Muscle layer of duodenum (tissue), 2 donors: ENCODE measurements around the gene TLL2.

Experiments used
- H3K27ac ChIP-seq: one replicate; pipeline ENCODE4 v1.7.0; 2013; ENCODE audit warnings: mild to moderate bottlenecking, low read length
- H3K27me3 ChIP-seq: one replicate; pipeline ENCODE4 v1.7.0; 2013; ENCODE audit warnings: low read depth, mild to moderate bottlenecking, control low read depth, low read length
- H3K36me3 ChIP-seq, 2 donors: one replicate each; pipeline ENCODE4 v1.7.0; 2013; ENCODE audit warnings: low read length in 2 of 2, control low read depth in 1 of 2, mild to moderate bottlenecking in 1 of 2; ENCODE audit not compliant: insufficient read depth in 2 of 2, control insufficient read depth in 1 of 2
- H3K4me1 ChIP-seq, 2 donors: one replicate each; pipeline ENCODE4 v1.7.0; 2013; ENCODE audit warnings: low read length in 2 of 2, mild to moderate bottlenecking in 2 of 2, control low read depth in 1 of 2, moderate library complexity in 1 of 2; ENCODE audit not compliant: insufficient read depth in 2 of 2, control insufficient read depth in 1 of 2
- H3K4me3 ChIP-seq, 2 donors: one replicate each; pipeline ENCODE4 v1.7.0; 2013; ENCODE audit warnings: low read length in 2 of 2, low read depth in 1 of 2, mild to moderate bottlenecking in 1 of 2
- H3K9me3 ChIP-seq, 2 donors: one replicate each; pipeline ENCODE4 v1.7.0; 2013; ENCODE audit warnings: low read length in 2 of 2, control low read depth in 1 of 2, mild to moderate bottlenecking in 1 of 2; ENCODE audit not compliant: control insufficient read depth in 1 of 2
- donor health status: healthy.

The TLL2 gene

DNA sequence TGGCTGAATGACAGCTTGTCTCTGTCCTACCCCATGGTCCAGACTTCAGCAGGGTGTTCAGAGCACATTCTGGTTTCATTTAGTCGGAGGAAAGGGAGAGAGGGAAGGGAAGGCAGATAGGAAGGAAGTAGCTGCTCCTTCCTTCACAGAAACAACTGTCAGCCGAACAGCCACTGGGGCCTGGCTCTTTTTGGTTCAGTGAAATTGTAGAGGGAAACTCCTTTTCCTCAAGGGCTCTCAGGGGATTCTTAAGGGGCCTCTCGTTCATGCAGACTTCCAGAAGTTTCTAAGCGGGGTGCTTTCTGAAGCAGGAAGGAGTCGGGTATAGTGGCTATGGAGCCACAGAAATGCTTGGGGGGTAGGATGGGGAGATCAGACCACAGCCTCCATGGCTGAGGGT lies 56.4 kb downstream of the TLL2 start:
- no peaks in the 10 kb centered on the region for H3K9me3 ChIP-seq
- H3K4me3 ChIP-seq = no peak overlapping the region
- no peaks in the 10 kb centered on the region for H3K27me3 ChIP-seq
- H3K4me1 ChIP-seq = no peaks in the 10 kb centered on the region
- H3K27ac ChIP-seq = no peak overlapping the region
- H3K36me3 ChIP-seq = no peaks in the 10 kb centered on the region

DNA sequence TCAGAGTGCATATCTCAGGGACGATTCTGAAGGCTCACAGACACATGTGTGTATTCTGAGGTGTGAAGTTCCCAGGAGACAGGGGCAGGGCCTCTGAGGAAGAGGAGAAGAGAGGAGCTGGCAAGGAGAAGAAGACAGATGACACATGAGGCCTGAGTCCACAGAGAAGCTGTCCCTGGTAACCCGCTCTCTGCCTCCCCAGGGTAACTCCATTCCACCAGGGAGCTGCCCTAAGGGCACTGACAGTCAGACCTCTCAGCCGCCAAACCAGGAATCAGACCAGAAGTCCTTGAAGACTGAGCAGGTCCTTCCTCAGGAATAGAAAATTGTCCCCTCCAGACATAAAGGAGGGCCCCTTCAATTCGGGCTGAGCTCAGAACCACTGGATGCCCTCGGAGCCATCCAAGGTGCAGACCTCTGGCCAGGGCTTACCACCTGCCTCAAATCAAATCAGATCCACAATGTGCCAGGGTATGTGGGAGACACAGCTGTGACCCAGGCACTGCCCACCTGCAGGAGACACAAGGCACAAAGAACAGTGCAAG lies 57.4 kb downstream of the TLL2 start:
- H3K27ac ChIP-seq = no peak overlapping the region

GRCh38 chr10:96453856-96454583 lies 59.7 kb downstream of the TLL2 start:
- H3K27ac ChIP-seq = no peak overlapping the region
- H3K4me1 ChIP-seq = no peaks in the 10 kb centered on the region
- H3K36me3 ChIP-seq = no peaks in the 10 kb centered on the region
- H3K9me3 ChIP-seq = no peaks in the 10 kb centered on the region
- H3K4me3 ChIP-seq = no peak overlapping the region
- H3K27me3 ChIP-seq = no peaks in the 10 kb centered on the region

More for the DNA sequence above, 57.4 kb downstream of the TLL2 start:
- Histone ChIP-seq H3K4me1 (no peaks in the 10 kb centered on the region), H3K9me3 (no peaks in the 10 kb centered on the region), H3K27me3 (no peaks in the 10 kb centered on the region), H3K4me3 (no peak overlapping the region), H3K36me3 (no peaks in the 10 kb centered on the region)

DNA sequence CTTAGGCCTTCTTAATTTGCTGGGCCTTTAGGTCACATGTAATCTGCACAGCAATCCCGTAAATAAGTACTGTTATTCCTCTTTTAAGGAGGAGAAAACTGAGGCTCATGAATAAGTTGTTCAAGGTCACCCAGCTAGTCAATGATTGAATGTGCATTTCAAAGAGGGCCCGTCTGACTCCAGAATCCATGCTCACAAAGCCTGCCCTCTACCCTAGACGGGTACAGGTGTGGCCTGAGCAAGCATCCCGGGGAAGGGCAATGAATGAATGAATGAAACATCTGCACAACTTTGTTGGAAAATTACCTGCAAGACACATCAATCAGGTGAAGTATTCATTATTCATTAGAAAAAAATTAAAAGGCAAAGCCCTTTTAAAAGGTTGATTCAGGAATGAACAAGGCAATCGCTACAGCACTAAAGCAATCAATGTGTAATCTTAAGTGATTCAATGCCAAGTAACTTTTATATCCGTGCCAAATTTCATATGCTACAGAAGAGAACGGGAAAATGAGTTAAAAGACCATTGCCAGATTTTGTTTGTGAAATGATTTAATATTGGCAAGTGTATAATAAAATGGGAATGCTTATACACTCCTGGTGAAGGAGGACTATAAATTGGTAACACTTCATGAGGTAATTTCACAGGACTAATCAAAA lies 61.1 kb downstream of the TLL2 start:
- no peaks in the 10 kb centered on the region for H3K9me3 ChIP-seq
- no peak overlapping the region for H3K27ac ChIP-seq
- H3K4me1 ChIP-seq = no peaks in the 10 kb centered on the region
- no peak overlapping the region for H3K4me3 ChIP-seq
- H3K27me3 ChIP-seq = no peaks in the 10 kb centered on the region
- no peaks in the 10 kb centered on the region for H3K36me3 ChIP-seq

- Histone ChIP-seq H3K4me1 (no peaks in the 10 kb centered on the region), H3K4me3 (no peak overlapping the region), H3K36me3 (no peaks in the 10 kb centered on the region), H3K27ac (no peak overlapping the region), H3K27me3 (no peaks in the 10 kb centered on the region), H3K9me3 (no peaks in the 10 kb centered on the region)
Measured at GRCh38 chr10:96450529-96451207, 63.1 kb downstream of the TLL2 start.

DNA sequence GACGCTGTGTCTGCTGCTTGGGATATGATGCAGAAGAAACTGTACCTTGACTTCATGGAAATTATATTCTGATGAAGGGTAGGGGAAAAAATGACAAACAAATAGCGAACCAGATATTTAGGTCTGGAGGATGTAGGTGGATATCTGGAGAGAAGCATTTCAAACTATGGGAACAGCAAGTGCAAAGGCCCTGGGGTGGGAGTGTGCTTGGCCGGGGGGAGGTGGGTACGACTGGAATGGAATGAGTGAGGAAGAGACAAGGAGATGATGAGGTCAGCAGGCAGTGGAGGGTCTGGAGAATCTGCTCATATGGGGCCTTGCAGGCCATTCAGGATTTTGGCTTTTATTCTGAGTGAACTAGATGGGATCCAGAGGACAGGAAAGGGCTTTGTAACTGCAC lies 65.2 kb downstream of the TLL2 start:
- H3K27me3 ChIP-seq = no peaks in the 10 kb centered on the region
- H3K27ac ChIP-seq = no peak overlapping the region
- H3K4me1 ChIP-seq = no peaks in the 10 kb centered on the region
- no peak overlapping the region for H3K4me3 ChIP-seq
- no peaks in the 10 kb centered on the region for H3K36me3 ChIP-seq
- H3K9me3 ChIP-seq = no peaks in the 10 kb centered on the region

GRCh38 chr10:96448021-96448457 lies 65.7 kb downstream of the TLL2 start:
- H3K9me3 ChIP-seq = no peaks in the 10 kb centered on the region
- H3K4me1 ChIP-seq = no peaks in the 10 kb centered on the region
- H3K36me3 ChIP-seq = no peaks in the 10 kb centered on the region
- no peak overlapping the region for H3K4me3 ChIP-seq
- no peaks in the 10 kb centered on the region for H3K27me3 ChIP-seq
- H3K27ac ChIP-seq = no peak overlapping the region

- Histone ChIP-seq H3K27me3 (no peaks in the 10 kb centered on the region), H3K4me3 (no peak overlapping the region), H3K4me1 (no peaks in the 10 kb centered on the region)
Measured at GRCh38 chr10:96446966-96447596, 66.6 kb downstream of the TLL2 start.

DNA sequence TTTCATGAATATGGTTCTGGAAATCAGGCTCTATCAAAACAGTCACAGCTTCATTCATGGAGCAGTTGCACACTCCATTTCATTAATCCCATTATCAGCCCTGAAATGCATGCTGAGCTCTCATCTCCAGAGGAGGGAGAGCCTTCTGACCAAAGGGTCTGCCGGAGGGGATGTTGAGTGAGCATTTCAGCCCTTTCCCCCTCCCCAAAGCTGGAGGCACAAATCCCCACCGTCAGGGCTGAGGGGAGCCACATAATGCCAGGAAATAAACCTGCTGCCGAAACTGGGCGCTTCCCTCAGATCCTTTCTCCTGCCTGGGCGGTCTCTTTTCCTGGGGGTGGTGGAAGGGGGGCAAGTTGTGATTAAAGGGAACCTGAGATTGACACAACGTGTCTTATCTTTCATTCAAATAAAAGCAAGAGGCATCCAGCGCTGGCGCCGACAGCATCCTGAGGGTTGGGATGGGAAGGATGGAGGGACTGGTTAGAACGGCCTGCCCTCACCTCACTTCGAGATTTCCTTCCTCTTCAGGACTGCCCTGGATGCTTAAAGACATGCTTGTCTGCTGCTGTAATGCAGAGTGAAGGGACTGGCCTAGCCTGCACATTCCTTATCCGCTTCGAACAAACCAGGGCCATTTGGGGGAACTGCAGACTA lies 71.6 kb downstream of the TLL2 start:
- Histone ChIP-seq H3K27ac (no peak overlapping the region), H3K4me3 (no peak overlapping the region), H3K36me3 (no peaks in the 10 kb centered on the region), H3K27me3 (no peaks in the 10 kb centered on the region), H3K9me3 (no peaks in the 10 kb centered on the region), H3K4me1 (peaks cover 0 to 17% of the 10 kb centered on the region in 2 donors)

More at GRCh38 chr10:96446966-96447596, 66.6 kb downstream of the TLL2 start:
- Histone ChIP-seq H3K27ac (no peak overlapping the region), H3K36me3 (no peaks in the 10 kb centered on the region), H3K9me3 (no peaks in the 10 kb centered on the region)

GRCh38 chr10:96441322-96441885 lies 72.3 kb downstream of the TLL2 start:
- Histone ChIP-seq H3K4me3 (no peak overlapping the region), H3K27ac (no peak overlapping the region), H3K27me3 (no peaks in the 10 kb centered on the region), H3K36me3 (no peaks in the 10 kb centered on the region), H3K4me1 (peaks cover 0 to 17% of the 10 kb centered on the region in 2 donors), H3K9me3 (no peaks in the 10 kb centered on the region)
